ENCODE data around the gene TANK. TPM values are rescaled to one million over a fixed set of nuclear protein-coding genes. Genes with fewer than 3 reads are reported as not detected.

The TANK gene
- total and polyA plus RNA-seq, 2 donors (not counting 1 experiment from before 2014, with no cell fraction given): 96.4 to 104 TPM

GRCh38 chr2:161146209-161146775, 13.9 kb upstream of the TANK start:
- Histone ChIP-seq H3K4me1 (ENCODE audit: control insufficient read depth, extremely low read depth, insufficient read depth, low read length) (no peaks in the 10 kb centered on the region), H3K4me3 (replicated peaks in 1 of 4; ENCODE audit: control extremely low read depth in 1 of 4, insufficient read depth in 1 of 4, low read depth in 3 of 4, low read length in 4 of 4) (no peak overlapping the region), H4K20me1 (ENCODE audit: control insufficient read depth, extremely low read depth, insufficient read depth, low read length) (no peaks in the 10 kb centered on the region), H3K4me2 (ENCODE audit: extremely low read depth, insufficient read depth, low read length) (no peak overlapping the region), H3K27me3 (ENCODE audit: control insufficient read depth, insufficient read depth, low read length) (no peaks in the 10 kb centered on the region), H3K9me3 (ENCODE audit: control insufficient read depth, insufficient read depth, low read depth, low read length) (no peaks in the 10 kb centered on the region), H3K36me3 (ENCODE audit: control insufficient read depth, insufficient read depth, low read length) (no peaks in the 10 kb centered on the region), H3K9ac (ENCODE audit: insufficient read depth, low read length) (no peak overlapping the region), H3K79me2 (ENCODE audit: control insufficient read depth, insufficient read depth, low read length) (no peaks in the 10 kb centered on the region), H3K27ac (ENCODE audit: insufficient read depth, low read length) (no peak overlapping the region), H2AFZ (ENCODE audit: low read length) (no peak overlapping the region)
- TF ChIP-seq EZH2 (IDR thresholded peaks at IDR 0.05; ENCODE audit: low read length, missing control alignments) (no peak), CTCF (conservative IDR thresholded peaks at IDR 0.05 in 1 of 2, IDR thresholded peaks at IDR 0.05 in 1 of 2; ENCODE audit: low read depth in 1 of 2, low read length in 2 of 2) (no peak)
- no peak for DNase-seq (ENCODE audit: low read depth in 2 of 2)

- no peak overlapping the region for H3K9ac ChIP-seq (ENCODE audit: insufficient read depth, low read length)
- H3K9me3 ChIP-seq (ENCODE audit: control insufficient read depth, insufficient read depth, low read depth, low read length): no peaks in the 10 kb centered on the region
- TF ChIP-seq EZH2 (IDR thresholded peaks at IDR 0.05; ENCODE audit: low read length, missing control alignments): no peak
- TF ChIP-seq CTCF (conservative IDR thresholded peaks at IDR 0.05 in 1 of 2, IDR thresholded peaks at IDR 0.05 in 1 of 2; ENCODE audit: low read depth in 1 of 2, low read length in 2 of 2): no peak
- no peaks in the 10 kb centered on the region for H3K27me3 ChIP-seq (ENCODE audit: control insufficient read depth, insufficient read depth, low read length)
- no peaks in the 10 kb centered on the region for H3K79me2 ChIP-seq (ENCODE audit: control insufficient read depth, insufficient read depth, low read length)
- no peak overlapping the region for H3K27ac ChIP-seq (ENCODE audit: insufficient read depth, low read length)
- no peaks in the 10 kb centered on the region for H3K4me1 ChIP-seq (ENCODE audit: control insufficient read depth, extremely low read depth, insufficient read depth, low read length)
- H3K4me3 ChIP-seq (replicated peaks in 1 of 4; ENCODE audit: control extremely low read depth in 1 of 4, insufficient read depth in 1 of 4, low read depth in 3 of 4, low read length in 4 of 4): no peak overlapping the region
- no peaks in the 10 kb centered on the region for H3K36me3 ChIP-seq (ENCODE audit: control insufficient read depth, insufficient read depth, low read length)
- no peak overlapping the region for H3K4me2 ChIP-seq (ENCODE audit: extremely low read depth, insufficient read depth, low read length)
- no peak for DNase-seq (ENCODE audit: low read depth in 2 of 2)
- no peak overlapping the region for H2AFZ ChIP-seq (ENCODE audit: low read length)
- H4K20me1 ChIP-seq (ENCODE audit: control insufficient read depth, extremely low read depth, insufficient read depth, low read length): no peaks in the 10 kb centered on the region
Measured at GRCh38 chr2:161146996-161147395, 13.2 kb upstream of the TANK start.

- Histone ChIP-seq H3K36me3 (ENCODE audit: control insufficient read depth, insufficient read depth, low read length) (no peaks in the 10 kb centered on the region), H3K27ac (ENCODE audit: insufficient read depth, low read length) (no peak overlapping the region), H3K4me2 (ENCODE audit: extremely low read depth, insufficient read depth, low read length) (no peak overlapping the region), H3K9ac (ENCODE audit: insufficient read depth, low read length) (no peak overlapping the region), H3K4me1 (ENCODE audit: control insufficient read depth, extremely low read depth, insufficient read depth, low read length) (no peaks in the 10 kb centered on the region), H3K4me3 (replicated peaks in 1 of 4; ENCODE audit: control extremely low read depth in 1 of 4, insufficient read depth in 1 of 4, low read depth in 3 of 4, low read length in 4 of 4) (no peak overlapping the region), H4K20me1 (ENCODE audit: control insufficient read depth, extremely low read depth, insufficient read depth, low read length) (no peaks in the 10 kb centered on the region), H3K9me3 (ENCODE audit: control insufficient read depth, insufficient read depth, low read depth, low read length) (no peaks in the 10 kb centered on the region), H2AFZ (ENCODE audit: low read length) (no peak overlapping the region), H3K79me2 (ENCODE audit: control insufficient read depth, insufficient read depth, low read length) (no peaks in the 10 kb centered on the region), H3K27me3 (ENCODE audit: control insufficient read depth, insufficient read depth, low read length) (no peaks in the 10 kb centered on the region)
- TF ChIP-seq EZH2 (IDR thresholded peaks at IDR 0.05; ENCODE audit: low read length, missing control alignments): no peak
- TF ChIP-seq CTCF (conservative IDR thresholded peaks at IDR 0.05 in 1 of 2, IDR thresholded peaks at IDR 0.05 in 1 of 2; ENCODE audit: low read depth in 1 of 2, low read length in 2 of 2): no peak
- DNase-seq (ENCODE audit: low read depth in 2 of 2): no peak
Measured at GRCh38 chr2:161147856-161148255, 12.4 kb upstream of the TANK start.

Measured in fibroblast of lung (primary cell).